Ovary (tissue), 3 donors: ENCODE data around the gene RPUSD4.

Experiments
- CTCF ChIP-seq, 3 donors: fragments of 450-650 bp in 2 of 3; fragments of 200-600 bp in 1 of 3; IDR thresholded peaks; one replicate each; pipeline versions ENCODE4 v1.5.1 to v1.8.0; 2016 to 2022; ENCODE audit warnings: antibody characterized with exemption in 3 of 3, mild to moderate bottlenecking in 1 of 3
- EP300 ChIP-seq: sonication (generic); formaldehyde crosslinking; IDR thresholded peaks from one replicate; pipeline ENCODE4 v1.6.1; 2017; ENCODE audit warnings: antibody characterized with exemption
- donor health status: DM: no; HTN: no; CAD: no.

- TF ChIP-seq CTCF (IDR thresholded peaks at IDR 0.05) (no peak), EP300 (no peak)
Observed at GRCh38 chr11:126156814-126157213, 54.6 kb downstream of the RPUSD4 start.
